ENCODE measurements around the gene STK16. TPM values are rescaled to one million over a fixed set of nuclear protein-coding genes. Genes with fewer than 3 reads are reported as not detected.

The STK16 gene
- total and polyA plus RNA-seq, 2 of the 4 experiments (the other 2 are of a cell fraction): 44.4 to 50.1 TPM

GRCh38 chr2:219207884-219208740 is 37.2 kb upstream of the STK16 start:
- POLR2A ChIA-PET (ENCODE audit: unreplicated experiment): interaction anchor here (1.1 kb wide), 1 partner anchor 9 kb away, joined by 3 read pairs; no protein-coding TSS in a partner anchor
- H3K4me1 ChIP-seq (ENCODE audit: control insufficient read depth, insufficient read depth, low read length): peaks cover 16% of the 10 kb centered on the region
- BruUV-seq (replicated peaks): no TSS peak
- H4K20me1 ChIP-seq (ENCODE audit: insufficient read depth, low read length): peaks cover 9% of the 10 kb centered on the region; the same call in 1 of the 2 replicates
- H2BK20ac ChIP-seq (ENCODE audit: low read depth, low read length): no peak overlapping the region
- peak overlapping the region; percentile 94 for H3K23ac ChIP-seq (ENCODE audit: low read depth, low read length)
- H3K9me3 ChIP-seq (ENCODE audit: control insufficient read depth, insufficient read depth, low read length): no peaks in the 10 kb centered on the region
- H4K8ac ChIP-seq (ENCODE audit: low read depth in 2 of 2, low read length in 2 of 2): peak overlapping the region in 1 of 2 experiments; percentile 52; a peak in 2 of 4 replicates
- H2BK120ac ChIP-seq (ENCODE audit: low read depth, low read length): peak overlapping the region; percentile 6
- peak overlapping the region; percentile 90 for H2AK9ac ChIP-seq (replicated peaks; ENCODE audit: low read depth, low read length, poor library complexity)
- peak overlapping the region; percentile 65; the same call in 1 of the 2 replicates for H2AK5ac ChIP-seq (ENCODE audit: low read depth, low read length)
- H3K56ac ChIP-seq (ENCODE audit: extremely low read depth, insufficient read depth, low read length): no peak overlapping the region
- H3K4me2 ChIP-seq (ENCODE audit: low read depth, low read length): peak overlapping the region; percentile 99
- DNase-seq (peak; percentile 59), ATAC-seq (ENCODE audit: low read depth) (peak; percentile 1; the same call in 1 of the 2 replicates)
- no peaks in the 10 kb centered on the region for H3K27me3 ChIP-seq (ENCODE audit: control insufficient read depth, insufficient read depth, low read length)
- H2BK5ac ChIP-seq (ENCODE audit: low read depth, low read length, poor library complexity, severe bottlenecking): peak overlapping the region; percentile 46
- peak overlapping the region; percentile 69 for H3K27ac ChIP-seq (ENCODE audit: insufficient read depth, low read length)
- 56% methylated on average over 5 of the region's 17 CpGs; no CpG with 5 or more reads in 1 of the 2 experiments for WGBS, 2 experiments (ENCODE audit: extremely low coverage in 2 of 2, insufficient read length in 1 of 2)
- H3K9me1 ChIP-seq (ENCODE audit: insufficient read depth, low read length): peaks cover 8% of the 10 kb centered on the region; the same call in 1 of the 2 replicates
- peaks cover 35% of the 10 kb centered on the region for H3K36me3 ChIP-seq (ENCODE audit: control insufficient read depth, insufficient read depth, low read length)
- peaks cover 5 to 19% of the 10 kb centered on the region in 2 experiments; a peak in 3 of 4 replicates for H3K79me1 ChIP-seq (ENCODE audit: low read depth in 1 of 2, low read length in 2 of 2)
- CTCF ChIA-PET: interaction anchor here (0.6 to 1.4 kb wide), 2 partner anchors 10 to 179 kb away, joined by 3 to 5 read pairs; partner anchors contain the start of gene DNPEP
- intact Hi-C loops (cut with micrococcal nuclease) (loop anchor here (2.0 kb wide), 1 partner anchor 31 kb away; the partner anchor contains the start of gene CNPPD1), in situ Hi-C loops (cut with MboI; ENCODE audit: low sequenced_read_pairs) (loop anchor here (5.0 kb wide), 1 partner anchor 36 kb away; the partner anchor contains the start of gene SLC23A3), dilution Hi-C loops (cut with HindIII; ENCODE audit: low sequenced_read_pairs, unreplicated experiment) (no loop called here)
- H3K4me3 ChIP-seq (ENCODE audit: insufficient read depth, low read depth, low read length): peak overlapping the region; percentile 84; the same call in 1 of the 2 replicates
- H4K91ac ChIP-seq (ENCODE audit: insufficient read depth, low read depth, low read length): peak overlapping the region; percentile 58
- peak overlapping the region; percentile 78; the same call in 1 of the 2 replicates for H3K9ac ChIP-seq (ENCODE audit: low read depth, low read length)
- no peak overlapping the region for H3K18ac ChIP-seq (ENCODE audit: low read depth, low read length)
- H2AFZ ChIP-seq (replicated peaks; ENCODE audit: low read length, poor library complexity): peak overlapping the region; percentile 91
- TF ChIP-seq CHD1 (IDR thresholded peaks at IDR 0.05; ENCODE audit: low read depth, low read length): no peak
- no peak for TF ChIP-seq RCOR1 (IDR thresholded peaks at IDR 0.05; ENCODE audit: insufficient replicate concordance, low read length)
- TF ChIP-seq BHLHE40 (IDR thresholded peaks at IDR 0.05; ENCODE audit: low read depth, low read length): peak; percentile 16; the same call in 1 of the 2 replicates
- peak overlapping the region; percentile 90 for H3K4ac ChIP-seq (ENCODE audit: low read depth, low read length)
- no peak overlapping the region for H4K5ac ChIP-seq (ENCODE audit: low read depth, low read length)
- no peak overlapping the region for H2BK15ac ChIP-seq (ENCODE audit: low read depth, low read length)
- H3K14ac ChIP-seq (replicated peaks; ENCODE audit: low read depth, low read length): peak overlapping the region; percentile 92

Measured in IMR-90 (cell line).